Neural cell (in vitro differentiated cells): Measurements from ENCODE around the gene TMEM131. TPM values are rescaled to one million over a fixed set of nuclear protein-coding genes. Genes with fewer than 3 reads are reported as not detected.

Experiments
- H2AFZ ChIP-seq: fragments of 200-600, 300-800 bp; sonication (generic), shearing (Covaris generic); 2 replicates; pipeline ENCODE4 v1.6.0; 2014; ENCODE audit warnings: low read depth, mild to moderate bottlenecking, antibody characterized with exemption, low read length, moderate library complexity
- H3F3A ChIP-seq: fragments of 200-600 bp; shearing (Covaris generic); 2 replicates; pipeline ENCODE4 v1.6.1; 2016; ENCODE audit warnings: mild to moderate bottlenecking, moderate library complexity, mixed read lengths, antibody characterized with exemption, low read length; ENCODE audit not compliant: insufficient read depth, poor library complexity, severe bottlenecking
- H3K27ac ChIP-seq: fragments of 200-600, 300-800 bp; sonication (generic), shearing (Covaris generic); 2 replicates; pipeline ENCODE4 v1.5.1; 2014; ENCODE audit warnings: mild to moderate bottlenecking, low read length, moderate library complexity
- H3K27me3 ChIP-seq: fragments of 300-800, 200-600 bp; sonication (generic), shearing (Covaris generic); 2 replicates; pipeline ENCODE4 v1.6.0; 2014; ENCODE audit warnings: mild to moderate bottlenecking, low read depth, low read length, moderate library complexity; ENCODE audit not compliant: insufficient read depth
- H3K36me3 ChIP-seq: fragments of 300-800, 200-600 bp; sonication (generic), shearing (Covaris generic); 2 replicates; pipeline ENCODE4 v1.5.1; 2014; ENCODE audit warnings: mild to moderate bottlenecking, antibody characterized with exemption, low read length, moderate library complexity; ENCODE audit not compliant: insufficient read depth
- H3K4me2 ChIP-seq: fragments of 300-800, 200-600 bp; sonication (generic), shearing (Covaris generic); 2 replicates; pipeline ENCODE4 v1.6.0; 2014; ENCODE audit warnings: mild to moderate bottlenecking, low read length
- H3K4me3 ChIP-seq: fragments of 300-800, 200-600 bp; sonication (generic), shearing (Covaris generic); 2 replicates; pipeline ENCODE4 v1.5.1; 2014; ENCODE audit warnings: mild to moderate bottlenecking, low read length, moderate library complexity
- H3K79me2 ChIP-seq: fragments of 200-600 bp; shearing (Covaris generic); replicated peaks from 2 replicates; pipeline ENCODE4 v1.6.0; 2014; ENCODE audit warnings: mild to moderate bottlenecking, low read length, moderate library complexity; ENCODE audit not compliant: insufficient read depth
- H3K9ac ChIP-seq: fragments of 300-800, 200-600 bp; sonication (generic), shearing (Covaris generic); 2 replicates; pipeline ENCODE4 v1.6.1; 2016; ENCODE audit warnings: mild to moderate bottlenecking, low read length, mixed read lengths
- H3K9me2 ChIP-seq: fragments of 200-600 bp; shearing (Covaris generic); 2 replicates; pipeline ENCODE4 v1.6.1; 2016; ENCODE audit warnings: mild to moderate bottlenecking, low read length, mixed read lengths; ENCODE audit not compliant: insufficient read depth
- H3K9me3 ChIP-seq: fragments of 200-600, 300-800 bp; sonication (generic), shearing (Covaris generic); 2 replicates; pipeline ENCODE4 v1.6.1; 2016; ENCODE audit warnings: mild to moderate bottlenecking, mixed run types, low read length, moderate library complexity, mixed read lengths
- H4K20me1 ChIP-seq: fragments of 200-600 bp; shearing (Covaris generic); 2 replicates; pipeline ENCODE4 v1.6.1; 2016; ENCODE audit warnings: mild to moderate bottlenecking, mixed run types; ENCODE audit not compliant: insufficient read depth
- CTCF ChIP-seq: fragments of 450-650 bp; IDR thresholded peaks from 2 replicates; pipeline ENCODE4 v1.5.1; 2014; ENCODE audit warnings: antibody characterized with exemption, mild to moderate bottlenecking, moderate library complexity; ENCODE audit not compliant: poor library complexity, severe bottlenecking
- EP300 ChIP-seq: fragments of 450-650 bp; conservative IDR thresholded peaks from 2 replicates; pipeline ENCODE4 v1.6.1; 2014; ENCODE audit warnings: antibody characterized with exemption, mild to moderate bottlenecking, moderate library complexity; ENCODE audit not compliant: poor library complexity, severe bottlenecking
- EZH2 ChIP-seq: fragments of 200-600, 300-800 bp; shearing (Covaris generic), sonication (generic); IDR thresholded peaks from 2 replicates; pipeline ENCODE4 v1.6.1; 2014; ENCODE audit warnings: antibody characterized with exemption, low read length, borderline replicate concordance, mild to moderate bottlenecking; ENCODE audit not compliant: insufficient read depth, poor library complexity, severe bottlenecking
- MXI1 ChIP-seq: fragments of 450-650 bp; conservative IDR thresholded peaks from 2 replicates; pipeline ENCODE4 v1.6.1; 2014; ENCODE audit warnings: antibody characterized with exemption, mild to moderate bottlenecking; ENCODE audit not compliant: poor library complexity, severe bottlenecking
- POLR2AphosphoS5 ChIP-seq: IDR thresholded peaks from 2 replicates; pipeline ENCODE4 v1.6.1; 2012
- RAD21 ChIP-seq: fragments of 450-650 bp; conservative IDR thresholded peaks from 2 replicates; pipeline ENCODE4 v1.6.1; 2014; ENCODE audit warnings: antibody characterized with exemption, mild to moderate bottlenecking, moderate library complexity
- REST ChIP-seq: IDR thresholded peaks from 2 replicates; pipeline ENCODE4 v1.6.1; 2012; ENCODE audit warnings: borderline replicate concordance
- SMC3 ChIP-seq: fragments of 450-650 bp; conservative IDR thresholded peaks from 2 replicates; pipeline ENCODE4 v1.6.1; 2014; ENCODE audit warnings: antibody characterized with exemption, mild to moderate bottlenecking, moderate library complexity; ENCODE audit not compliant: poor library complexity
- TAF1 ChIP-seq: IDR thresholded peaks from 2 replicates; pipeline ENCODE4 v1.6.1; 2012; ENCODE audit warnings: low read depth
- polyA plus RNA-seq: library from polyadenylated mRNA; depleted of rRNA; stranded (reverse); fragments of >200 nt; gene quantifications from 2 replicates; pipeline ENCODE4 v1.2.3, GENCODE V29; 2014

The TMEM131 gene
- polyA plus RNA-seq, 1 donor from 2014 or later, result 9.6 TPM

- no peak overlapping the region for H3K27ac ChIP-seq
- TF ChIP-seq REST (no peak), MXI1 (no peak), POLR2AphosphoS5 (no peak), EP300 (no peak), RAD21 (no peak), TAF1 (no peak), SMC3 (no peak), EZH2 (no peak), CTCF (no peak)
- no peaks in the 10 kb centered on the region for H3F3A ChIP-seq
- no peak overlapping the region for H3K4me3 ChIP-seq
- no peak overlapping the region for H2AFZ ChIP-seq
- no peaks in the 10 kb centered on the region for H4K20me1 ChIP-seq
- no peak overlapping the region for H3K9ac ChIP-seq
- peaks cover 5% of the 10 kb centered on the region for H3K36me3 ChIP-seq
- H3K4me2 ChIP-seq, result no peak overlapping the region
- no peaks in the 10 kb centered on the region for H3K27me3 ChIP-seq
- no peaks in the 10 kb centered on the region for H3K9me3 ChIP-seq
- no peaks in the 10 kb centered on the region for H3K79me2 ChIP-seq
- H3K9me2 ChIP-seq, result no peaks in the 10 kb centered on the region
Measured at GRCh38 chr2:97750017-97750416, 245.7 kb downstream of the TMEM131 start.

GRCh38 chr2:97749581-97749980 is 246.2 kb downstream of the TMEM131 start:
- no peak overlapping the region for H2AFZ ChIP-seq
- H3F3A ChIP-seq, result no peaks in the 10 kb centered on the region
- no peaks in the 10 kb centered on the region for H3K9me2 ChIP-seq
- H3K79me2 ChIP-seq, result no peaks in the 10 kb centered on the region
- no peaks in the 10 kb centered on the region for H3K27me3 ChIP-seq
- H3K9ac ChIP-seq, result no peak overlapping the region
- H3K36me3 ChIP-seq, result peaks cover 5% of the 10 kb centered on the region
- no peak overlapping the region for H3K27ac ChIP-seq
- H3K4me3 ChIP-seq, result no peak overlapping the region
- no peaks in the 10 kb centered on the region for H3K9me3 ChIP-seq
- no peak overlapping the region for H3K4me2 ChIP-seq
- no peak for TF ChIP-seq SMC3
- no peak for TF ChIP-seq CTCF
- TF ChIP-seq EP300, result no peak
- no peak for TF ChIP-seq POLR2AphosphoS5
- TF ChIP-seq MXI1, result no peak
- no peak for TF ChIP-seq EZH2
- TF ChIP-seq TAF1, result no peak
- no peak for TF ChIP-seq RAD21
- no peak for TF ChIP-seq REST
- H4K20me1 ChIP-seq, result no peaks in the 10 kb centered on the region
